ENCODE results near the gene PDZRN3.

The PDZRN3 gene

DNA sequence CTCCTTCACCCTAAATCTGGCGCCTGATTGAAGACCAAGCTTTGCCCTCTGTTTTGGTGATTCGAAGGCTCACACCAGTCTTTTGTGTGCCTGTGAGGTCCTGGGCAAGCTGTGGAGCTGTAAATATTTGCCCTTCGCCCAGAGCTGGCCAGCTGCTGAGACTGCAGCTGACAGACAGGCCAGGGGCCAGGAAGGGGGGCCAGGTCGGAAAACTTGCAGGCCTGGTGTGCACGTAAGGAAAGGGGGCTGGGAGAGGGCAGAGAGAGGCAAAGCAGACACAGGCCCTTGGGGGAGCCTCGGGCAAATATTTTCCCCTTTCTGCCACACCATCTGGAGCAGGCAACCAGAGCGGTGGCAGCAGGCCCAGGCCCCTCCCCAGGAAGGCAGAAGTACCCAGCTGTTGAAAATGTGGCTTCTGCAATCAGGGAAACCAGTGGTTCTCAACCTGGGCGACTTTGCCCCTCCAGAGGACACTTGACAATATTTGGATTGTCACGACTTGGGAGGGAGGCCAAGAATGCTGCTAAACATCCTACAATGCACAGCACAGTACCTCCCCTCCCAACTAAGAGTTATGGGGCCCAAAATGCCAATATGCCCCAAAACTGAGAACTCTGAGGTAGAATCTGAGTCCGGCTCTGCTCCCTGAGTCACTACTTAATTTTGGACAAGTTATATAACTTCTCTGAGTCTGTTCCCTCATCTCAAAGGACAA, 2.5 kb downstream of the PDZRN3 start:
- no peak for DNase-seq

DNA sequence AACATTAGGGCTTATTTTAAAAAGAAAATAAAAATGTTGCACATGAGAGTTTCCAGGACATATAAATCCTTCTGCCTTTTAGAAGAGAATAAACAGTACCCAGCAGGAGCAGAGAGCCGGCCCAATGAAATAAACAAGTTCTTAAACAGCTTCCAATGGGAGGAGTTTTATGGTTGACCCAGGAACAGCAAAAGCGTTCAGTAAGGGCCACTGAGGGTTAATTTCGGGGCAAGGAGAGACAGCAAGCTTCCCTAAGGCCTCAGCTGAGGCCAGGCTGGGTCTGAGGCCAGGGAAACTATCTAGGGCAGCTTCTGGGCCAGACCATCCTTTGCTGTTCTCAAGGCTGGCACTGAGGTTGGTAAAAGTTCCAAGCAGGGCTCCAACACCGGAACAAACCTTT, 3.4 kb downstream of the PDZRN3 start:
- no peak for DNase-seq

DNA sequence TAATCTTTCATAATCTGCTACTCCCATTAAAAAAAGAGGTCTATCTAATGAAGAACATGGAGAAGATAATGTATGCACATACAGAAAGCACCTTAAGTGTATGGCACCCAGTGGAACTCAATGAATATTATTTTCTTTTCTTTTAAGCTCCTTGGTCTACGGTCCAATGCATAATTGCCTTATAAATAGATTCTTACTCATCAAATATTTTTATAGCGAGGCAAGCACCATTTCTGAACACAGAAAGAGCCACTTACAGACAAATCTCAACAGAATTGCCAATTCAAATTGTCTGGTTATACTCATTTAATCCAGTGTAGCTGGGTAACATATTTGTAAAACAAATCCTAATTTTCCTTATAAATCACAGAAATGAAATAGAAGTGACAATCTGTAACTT, 6.3 kb downstream of the PDZRN3 start:
- DNase-seq = no peak

DNA sequence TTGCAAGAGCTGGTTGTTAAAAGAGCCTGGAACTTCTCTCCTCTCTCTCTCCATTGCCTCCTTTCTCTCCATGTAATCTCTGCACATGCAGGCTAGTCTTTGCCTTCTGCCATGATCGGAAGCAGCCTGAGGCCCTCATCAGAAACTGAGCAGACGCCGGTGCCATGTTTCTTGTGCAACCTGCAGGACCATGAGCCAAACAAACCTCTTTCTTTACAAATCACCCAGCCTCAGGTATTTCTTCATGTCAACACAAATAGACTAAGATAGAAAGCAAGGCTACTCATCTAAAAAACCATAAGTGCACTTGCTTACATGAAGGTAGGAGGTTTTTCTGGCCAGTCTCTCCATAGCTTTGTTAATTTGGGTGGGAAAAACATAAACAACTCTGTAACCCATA, 8.7 kb downstream of the PDZRN3 start:
- DNase-seq = no peak

DNA sequence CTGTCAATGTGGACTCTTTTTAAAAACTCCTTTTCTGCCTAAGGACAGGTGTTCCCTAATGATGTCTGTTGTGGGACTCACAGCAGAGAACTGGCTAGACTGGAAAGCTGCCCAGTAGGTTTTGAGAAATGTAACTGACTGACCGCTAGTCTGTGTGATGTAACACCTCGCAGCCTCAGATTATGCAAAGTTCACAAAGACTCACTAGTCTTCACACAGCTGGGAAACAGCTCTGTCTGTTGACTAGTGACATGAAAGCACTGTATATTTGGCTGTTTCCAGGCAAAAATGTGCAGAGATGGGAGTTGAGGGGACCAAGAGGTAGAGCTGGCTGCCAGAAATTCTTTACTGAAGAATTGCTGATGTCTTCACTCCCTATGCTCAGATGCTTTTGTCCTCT, 10.3 kb downstream of the PDZRN3 start:
- no peak for DNase-seq

DNA sequence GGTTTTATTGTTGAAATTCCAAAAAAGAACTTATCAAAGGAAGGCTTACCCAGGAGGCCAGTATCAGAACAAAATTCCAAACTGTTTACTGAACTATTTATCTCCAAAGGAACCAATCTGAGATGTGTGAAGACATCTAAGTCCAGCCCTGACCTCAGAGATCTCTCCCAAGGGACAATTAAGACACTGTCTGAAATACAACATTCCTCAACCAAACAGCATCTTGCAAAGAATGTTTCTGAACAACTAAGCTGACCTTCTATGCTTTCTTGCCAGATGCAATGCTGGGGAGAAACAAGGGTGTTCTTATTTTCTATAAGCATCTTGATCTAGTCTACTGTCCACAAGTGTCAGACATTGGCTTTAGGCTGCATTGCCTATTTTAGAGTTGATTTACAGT, 13.6 kb downstream of the PDZRN3 start:
- no peak for DNase-seq

DNA sequence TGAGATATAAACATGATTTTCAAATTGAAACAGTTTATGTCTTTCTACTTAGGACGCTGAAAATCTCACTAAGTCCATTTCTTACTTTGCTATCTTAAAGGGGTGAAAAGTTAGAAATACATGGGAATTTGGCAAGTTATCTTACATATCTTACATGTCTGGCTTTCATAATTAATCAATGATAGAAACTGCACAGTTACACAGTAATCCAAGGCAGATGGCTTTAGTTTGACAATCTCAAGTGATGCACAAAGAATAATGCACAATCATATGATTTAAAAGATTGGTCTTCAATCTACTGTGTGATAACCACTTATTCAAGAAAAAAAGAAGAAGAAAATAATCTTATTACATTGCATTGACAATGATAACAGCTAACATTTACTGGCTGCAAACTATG, 14.2 kb downstream of the PDZRN3 start:
- no peak for DNase-seq

DNA sequence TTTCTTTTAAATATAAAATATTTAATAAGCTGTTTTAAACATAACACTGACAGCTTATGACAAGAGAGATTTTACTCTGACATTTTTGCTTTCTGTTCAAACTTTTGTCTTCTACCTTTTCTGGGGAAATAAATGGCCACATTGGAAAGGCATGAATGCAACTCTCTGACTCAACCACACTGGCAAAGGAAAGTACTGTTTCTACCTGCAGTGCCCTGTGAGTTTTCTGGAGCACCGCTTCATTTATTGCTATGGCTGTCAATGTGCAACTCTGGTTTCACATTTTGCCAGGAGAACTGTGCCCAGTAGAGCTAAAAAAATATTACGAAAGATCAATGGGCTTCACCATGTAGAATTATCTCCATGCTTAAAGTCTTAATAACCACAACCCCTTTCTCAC, 15.1 kb downstream of the PDZRN3 start:
- no peak for DNase-seq

DNA sequence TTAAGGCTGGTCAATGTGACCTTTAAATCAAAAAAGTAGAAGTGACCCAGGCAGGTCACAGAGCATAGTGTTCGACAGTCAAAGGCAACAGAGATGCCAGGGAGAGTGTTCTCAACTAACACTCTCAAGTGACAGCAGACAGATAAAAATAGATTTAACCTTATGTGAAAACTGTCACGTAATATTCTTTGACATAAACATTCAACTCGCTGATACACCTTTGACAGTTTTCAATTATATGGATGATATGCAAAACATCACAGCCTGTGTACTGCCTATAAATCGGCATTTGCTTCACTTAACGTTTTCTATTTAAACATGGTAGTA, 15.5 kb downstream of the PDZRN3 start:
- no peak for DNase-seq

DNA sequence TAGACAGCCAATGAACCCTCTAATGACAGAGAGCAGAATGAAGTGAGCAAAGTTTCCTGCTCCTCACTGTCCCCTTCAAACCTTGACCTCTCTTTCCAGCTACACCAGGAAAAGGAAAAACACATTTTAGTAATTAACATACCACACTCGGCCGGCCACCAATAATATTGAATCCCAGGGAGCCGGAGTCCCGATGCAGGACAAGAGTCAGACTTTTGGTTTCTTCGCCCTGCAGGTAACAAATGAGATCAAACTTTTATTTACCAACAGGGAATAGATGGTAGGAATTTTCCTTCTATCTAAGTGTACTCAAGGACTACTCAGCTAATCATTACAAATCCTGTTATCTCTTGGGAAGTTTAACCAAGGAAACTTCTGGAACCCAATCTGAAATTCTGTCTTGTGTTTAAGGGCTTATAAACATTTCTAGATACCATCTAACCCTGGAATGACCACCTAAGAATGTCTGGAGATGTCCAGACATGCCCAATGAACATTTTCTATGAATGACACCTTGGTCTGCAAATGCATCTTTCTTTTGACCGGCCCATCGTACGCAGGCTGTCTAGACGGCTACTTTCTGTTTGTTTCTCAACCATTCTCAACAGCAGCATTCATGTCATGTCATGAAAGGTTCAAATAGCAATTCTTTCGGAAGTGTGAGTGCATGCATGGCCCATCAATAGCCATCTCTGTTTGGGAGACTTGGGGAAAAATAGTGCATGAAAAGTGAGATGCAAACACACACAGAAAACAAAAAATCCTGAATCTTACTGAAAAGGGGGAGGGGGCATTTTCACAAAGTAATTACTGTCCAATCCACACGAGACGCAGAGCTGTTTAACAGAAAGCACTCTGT, 16.1 kb downstream of the PDZRN3 start:
- DNase-seq = no peak

DNA sequence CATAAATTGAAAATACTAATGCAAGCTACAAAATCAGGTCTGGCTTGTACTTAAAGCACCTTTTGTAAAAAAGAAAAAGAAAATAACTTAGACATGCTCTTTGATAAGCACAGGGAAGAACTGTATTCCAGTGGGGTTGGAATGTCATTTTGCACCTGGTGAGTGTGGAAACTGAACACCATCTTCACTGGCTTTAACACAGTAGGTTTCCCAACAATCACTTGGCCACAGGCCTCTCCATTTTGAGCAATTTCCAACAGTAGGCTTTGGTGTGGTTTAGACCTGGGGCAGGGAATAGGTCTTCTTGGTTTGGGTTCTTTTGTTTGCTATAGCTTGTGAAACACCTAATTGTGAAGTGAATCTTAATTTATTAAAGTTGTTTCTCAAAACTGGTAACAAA, 18.9 kb downstream of the PDZRN3 start:
- DNase-seq = no peak

DNA sequence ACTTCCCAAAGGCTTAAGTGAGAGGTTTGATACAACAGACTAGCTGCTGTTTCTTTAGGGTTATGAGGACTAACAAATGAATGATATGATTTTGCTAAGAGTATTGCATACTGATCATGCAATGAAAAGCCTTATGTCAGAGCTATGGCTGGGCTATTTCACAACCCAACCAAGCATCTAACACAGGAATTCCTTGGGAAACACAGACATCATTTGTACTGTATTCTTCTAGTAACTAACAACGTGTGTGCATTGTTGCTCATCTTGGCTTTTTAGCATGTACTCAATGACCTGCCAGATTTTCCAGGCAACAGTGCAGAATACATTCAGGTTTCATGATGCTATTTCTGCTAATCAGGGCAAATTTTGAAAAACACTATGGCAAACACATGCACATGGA, 19.3 kb downstream of the PDZRN3 start:
- no peak for DNase-seq

DNA sequence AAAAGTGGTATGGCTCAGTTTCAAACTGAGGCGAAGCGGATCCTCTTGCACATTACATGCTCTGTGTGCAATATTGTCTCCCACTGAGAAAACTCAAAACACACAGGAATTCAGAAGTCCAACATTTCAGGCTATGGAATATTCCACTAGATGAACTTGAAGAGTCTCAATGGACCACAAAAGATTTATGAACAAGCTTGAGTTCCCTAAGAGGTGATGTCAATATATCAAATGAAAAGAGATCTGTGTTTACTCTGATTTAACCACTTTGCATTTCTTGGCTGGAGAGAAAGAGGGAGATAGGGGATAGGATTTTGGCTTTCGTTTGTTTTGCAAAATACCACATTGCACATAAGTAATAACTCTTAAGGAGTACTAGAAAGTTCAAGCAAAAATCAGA, 20.3 kb downstream of the PDZRN3 start:
- no peak for DNase-seq

DNA sequence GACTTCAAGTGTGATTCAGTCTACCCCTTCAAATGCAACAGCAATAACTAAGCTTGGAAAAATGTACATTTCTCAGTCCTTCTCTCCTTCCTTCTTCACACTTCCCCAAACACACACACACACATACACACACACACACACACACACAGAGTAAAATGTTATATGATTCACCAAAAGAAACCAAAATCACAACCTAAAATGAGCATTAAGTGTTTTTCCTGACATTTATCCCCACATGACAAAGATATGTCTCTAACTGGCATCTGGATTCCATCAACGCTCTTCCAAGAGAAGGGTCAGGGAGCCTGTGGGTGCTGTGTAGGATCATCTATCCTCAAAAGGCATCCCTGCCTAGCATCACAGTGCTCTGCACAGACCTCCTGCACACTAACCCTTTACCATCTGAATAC, 21.0 kb downstream of the PDZRN3 start:
- DNase-seq = no peak

DNA sequence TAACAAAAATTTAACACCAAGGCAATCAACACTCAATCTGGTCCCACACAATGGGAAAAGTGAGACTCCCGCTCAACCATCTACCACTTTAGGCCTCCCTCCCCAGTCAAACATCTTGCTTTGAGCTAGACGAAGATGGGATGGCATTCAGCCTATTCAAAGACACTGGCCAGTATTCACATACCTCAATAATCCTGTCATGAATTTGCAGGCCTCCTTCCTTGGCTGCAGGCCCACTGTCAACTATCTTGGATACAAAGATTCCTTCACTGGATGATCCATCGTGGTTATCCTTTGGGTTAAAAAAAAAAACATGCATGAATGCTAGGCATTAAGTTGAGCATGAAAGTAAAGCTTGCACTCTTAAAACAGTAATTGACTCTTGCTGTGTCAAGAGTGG, 22.6 kb downstream of the PDZRN3 start:
- DNase-seq = no peak

DNA sequence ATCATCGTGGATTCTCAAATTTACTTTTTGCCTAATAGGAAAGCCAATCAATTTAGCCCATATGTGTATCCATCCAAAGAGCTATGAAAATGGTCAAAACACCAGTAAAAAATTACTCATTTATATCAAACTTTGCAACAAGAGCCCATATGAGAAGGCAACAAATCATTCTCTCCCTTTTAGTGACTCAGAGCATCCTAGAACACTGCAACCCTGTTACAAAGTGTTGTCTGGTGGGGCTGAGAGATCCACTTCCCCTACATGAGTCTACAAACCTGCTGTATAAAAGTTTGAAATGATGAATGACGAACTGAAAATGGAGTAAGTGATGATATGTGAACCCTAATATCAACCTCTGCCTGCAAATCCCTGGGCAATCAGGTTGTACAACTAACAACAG, 23.3 kb downstream of the PDZRN3 start:
- DNase-seq = no peak

DNA sequence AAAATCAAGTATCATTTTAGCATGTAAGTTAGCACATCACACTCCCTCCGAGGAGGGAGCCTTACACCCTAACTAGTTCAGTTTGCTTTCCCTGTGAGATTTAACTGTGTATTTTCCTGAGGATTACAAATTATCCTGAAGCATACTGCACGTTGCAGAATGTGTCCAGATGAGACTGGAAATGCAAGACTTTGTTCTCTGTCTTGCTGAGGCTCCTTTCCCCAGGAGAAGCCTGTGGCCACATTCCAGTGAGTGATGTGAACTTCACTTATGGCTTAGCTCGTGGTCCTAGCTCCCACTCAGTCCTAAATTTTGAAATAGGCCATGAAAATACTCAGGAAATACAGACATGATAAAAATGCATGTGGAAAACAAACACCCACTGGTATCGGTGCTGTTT, 23.7 kb downstream of the PDZRN3 start:
- no peak for DNase-seq

DNA sequence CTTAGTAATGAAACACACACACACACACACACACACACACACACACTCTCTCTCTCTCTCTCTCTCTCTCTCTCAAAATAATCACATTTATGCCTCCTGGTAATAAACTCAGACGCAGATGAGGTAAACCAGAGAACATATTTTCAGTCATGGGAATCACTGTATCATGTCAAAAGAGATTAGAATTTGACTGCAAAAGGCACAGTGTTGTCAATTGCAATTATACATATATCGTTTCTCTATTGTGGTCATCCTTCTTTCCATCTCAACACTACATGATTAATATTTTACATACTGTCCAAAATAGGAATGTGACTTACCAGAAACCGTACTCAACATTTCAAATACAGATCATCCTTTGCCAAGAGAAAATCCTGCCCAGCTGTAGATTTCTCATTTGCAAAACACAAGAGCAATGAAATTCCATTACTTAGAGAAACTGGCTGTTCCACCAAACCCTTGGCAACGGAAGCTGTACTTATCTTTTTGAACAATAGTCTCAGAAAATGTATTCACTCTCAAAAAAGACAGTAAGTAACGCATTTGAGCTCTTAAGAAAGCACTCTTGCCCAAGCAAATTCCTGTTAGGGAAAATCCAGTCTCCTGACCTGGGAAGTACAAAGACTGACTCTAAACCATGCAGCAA, 24.3 kb downstream of the PDZRN3 start:
- no peak for DNase-seq

DNA sequence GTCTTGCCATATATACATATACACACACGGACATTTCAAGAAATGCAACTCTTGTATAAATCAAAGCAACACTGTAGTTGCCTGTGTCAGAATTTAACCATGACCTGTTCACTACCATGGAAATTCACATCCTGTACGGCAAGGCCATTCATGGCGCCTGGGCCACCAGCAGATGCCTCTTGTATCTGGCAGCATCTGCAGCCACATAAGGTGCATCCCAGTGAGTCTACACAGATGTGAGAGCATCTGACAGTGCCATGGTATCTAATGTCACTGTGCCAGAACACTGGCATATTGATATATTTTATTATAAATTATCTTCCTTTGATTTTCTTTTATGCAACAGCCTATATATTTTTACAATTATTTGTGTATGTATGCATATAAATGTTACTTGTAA, 25.1 kb downstream of the PDZRN3 start:
- no peak for DNase-seq

DNA sequence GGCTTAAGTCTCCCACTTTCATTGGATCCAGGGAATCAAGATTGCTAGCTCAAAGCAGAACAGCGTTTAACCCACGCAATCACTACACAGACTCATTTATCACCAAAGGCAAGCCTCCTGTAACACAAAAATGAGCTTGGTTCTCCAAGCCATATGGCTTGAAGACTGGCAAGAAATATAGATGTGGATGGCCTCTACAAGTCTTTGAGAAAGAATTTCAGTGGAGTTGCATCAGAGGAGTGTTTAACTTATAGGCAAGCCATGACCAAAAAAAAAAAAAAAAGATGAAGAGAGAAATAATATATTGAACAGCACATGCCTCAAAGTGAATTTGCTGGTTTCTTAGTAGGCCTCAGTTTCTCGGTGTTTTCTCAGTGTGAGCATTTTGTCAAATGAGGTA, 27.3 kb downstream of the PDZRN3 start:
- no peak for DNase-seq

DNA sequence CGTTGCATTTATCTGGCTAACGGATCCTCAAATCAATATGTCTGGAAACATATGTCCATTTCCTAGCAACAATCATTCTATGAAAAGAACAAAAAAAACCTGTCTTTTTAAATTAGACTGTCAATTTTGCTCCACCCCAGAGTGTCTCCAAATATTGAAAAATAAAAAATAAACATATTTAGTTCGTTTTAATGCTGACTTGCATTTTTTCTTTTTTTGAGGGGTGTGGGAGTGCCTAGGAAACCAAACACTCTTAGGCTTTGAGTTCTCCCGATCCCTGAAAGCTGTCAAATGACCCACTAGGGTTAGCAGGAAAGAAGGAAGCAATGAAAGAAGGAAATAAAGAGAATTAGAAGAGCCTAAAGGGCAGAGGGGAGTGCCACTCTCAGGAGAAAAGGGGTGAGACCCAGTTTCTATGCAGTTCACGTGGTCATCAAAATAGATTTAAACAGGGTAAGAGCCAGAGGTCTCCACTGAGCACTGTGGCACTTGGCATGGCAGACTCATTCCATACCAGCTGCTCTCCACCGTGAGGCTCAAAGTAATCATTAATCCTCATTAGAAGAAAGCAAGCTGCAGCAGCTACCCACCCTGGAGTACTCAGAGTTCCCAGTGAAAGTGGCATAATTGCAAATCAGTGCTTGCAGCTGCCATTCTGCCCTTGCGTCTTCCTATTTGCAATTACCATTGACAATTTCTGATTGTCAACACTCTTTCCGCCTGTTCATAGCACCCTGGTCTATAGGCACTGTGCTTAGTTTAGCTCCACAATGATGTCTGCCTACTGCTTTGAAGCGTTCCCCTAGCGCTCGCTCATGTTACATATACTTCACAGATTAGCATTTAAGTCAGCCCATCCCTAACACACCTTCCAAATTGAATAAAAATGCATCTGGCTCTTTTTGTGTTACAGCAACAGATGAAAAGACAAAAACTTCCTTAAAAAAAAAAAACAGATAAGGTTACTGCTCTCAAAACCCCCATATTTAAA, 32.3 kb downstream of the PDZRN3 start:
- DNase-seq = peak; percentile 67

DNA sequence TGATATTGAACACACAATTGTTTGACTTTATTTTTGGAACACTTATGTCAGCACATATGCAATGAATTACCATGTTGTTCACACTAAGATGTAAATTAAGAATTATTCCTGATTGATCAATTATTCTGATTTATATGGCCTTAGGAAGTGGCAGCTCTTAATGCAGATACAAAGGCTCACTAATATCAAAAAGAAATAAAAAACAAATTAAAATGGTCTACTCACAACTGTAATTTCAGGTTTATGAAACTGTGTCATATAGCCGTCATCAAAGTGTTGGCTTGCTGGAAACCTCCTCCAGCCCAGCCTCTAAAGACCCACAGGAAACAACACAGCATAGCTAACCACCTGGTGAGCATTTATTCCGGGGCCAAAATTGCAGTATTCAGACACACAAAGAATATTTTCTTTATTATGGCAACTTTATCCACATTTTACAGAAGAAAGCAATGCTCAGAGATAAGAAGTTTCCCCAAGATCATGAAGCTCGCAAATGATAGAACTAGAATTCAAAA, 33.4 kb downstream of the PDZRN3 start:
- no peak for DNase-seq

DNA sequence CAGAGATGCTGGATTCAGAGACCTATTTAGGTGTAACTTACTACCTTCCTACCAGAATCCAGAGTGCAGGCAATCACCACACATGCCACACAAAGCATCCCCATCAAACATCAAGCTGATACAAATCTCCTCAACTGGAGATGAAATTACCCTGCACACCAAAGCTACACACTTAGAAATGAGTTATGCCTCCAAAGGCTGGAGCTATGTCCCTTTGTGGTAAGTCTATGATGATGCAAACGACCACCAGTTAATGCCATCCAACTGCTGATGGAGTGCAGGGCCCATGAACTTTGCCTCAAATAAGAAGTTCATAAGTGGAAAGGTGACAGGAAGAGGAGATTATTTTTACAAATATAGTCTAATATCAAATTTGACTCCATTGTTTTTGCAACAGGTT, 38.1 kb downstream of the PDZRN3 start:
- DNase-seq = no peak
